Testis (tissue), 3 donors: ENCODE measurements around the gene TMEM144. TPM values are rescaled to one million over a fixed set of nuclear protein-coding genes. Genes with fewer than 3 reads are reported as not detected.

Experiments used
- DNase-seq: peaks from one replicate; pipeline ENCODE4 v3.0.0-alpha.2; 2019
- H3K27ac ChIP-seq, 2 donors: fragments of 200-600 bp; sonication (generic); one replicate each; pipeline ENCODE4 v1.5.1; 2019
- H3K27me3 ChIP-seq: fragments of 200-600 bp; sonication (generic); one replicate; pipeline ENCODE4 v1.5.1; 2019
- H3K36me3 ChIP-seq: fragments of 200-600 bp; sonication (generic); one replicate; pipeline ENCODE4 v1.5.1; 2017; ENCODE audit warnings: low read depth; ENCODE audit errors: missing control alignments
- H3K4me1 ChIP-seq: fragments of 200-600 bp; sonication (generic); one replicate; pipeline ENCODE4 v1.5.1; 2019
- H3K4me3 ChIP-seq, 2 donors: fragments of 200-600 bp; sonication (generic); one replicate each; pipeline ENCODE4 v1.5.1; 2017 to 2019
- H3K9me3 ChIP-seq: fragments of 200-600 bp; sonication (generic); one replicate; pipeline ENCODE4 v1.5.1; 2017
- CTCF ChIP-seq, 3 experiments: fragments of 450-650 bp in 2 of 3; fragments of 200-600 bp in 1 of 3; sonication (generic) in 1 of 3; IDR thresholded peaks; one replicate each; pipeline ENCODE4 v1.5.1; 2016 to 2019; ENCODE audit warnings: antibody characterized with exemption in 3 of 3, mild to moderate bottlenecking in 2 of 3, moderate library complexity in 1 of 3
- POLR2A ChIP-seq: fragments of 450-650 bp; IDR thresholded peaks from one replicate; pipeline ENCODE4 v1.6.1; 2017; ENCODE audit warnings: antibody characterized with exemption, mild to moderate bottlenecking, moderate library complexity
- WGBS, 2 donors: methylation state at CpG; one replicate each; pipeline ENCODE4 v1.1.5; 2018; 5-methylcytosine and 5-hydroxymethylcytosine counted together
- intact Hi-C: fragments of 100-400 bp; cut with DNase I; formaldehyde crosslinking; loops from one replicate; pipeline ENCODE4 v1.15.1; 2023; ENCODE audit warnings: low total_unique reads
- polyA plus RNA-seq: library from polyadenylated mRNA; stranded (reverse); fragments of 350-450 nt; fragmentation: Illumina TruSeq; extraction: RNeasy Lipid Tissue Mini Kit (QIAGEN cat#74804); gene quantifications from one replicate; pipeline ENCODE4 v1.2.3, GENCODE V29; 2014; ENCODE audit warnings: low read depth, low replicate concordance; ENCODE audit not compliant: insufficient read depth
- total RNA-seq, 2 donors: library from RNA; depleted of rRNA; stranded (reverse); fragments of >200 nt; gene quantifications; one replicate each; pipeline ENCODE4 v1.2.3, GENCODE V29; 2016

The TMEM144 gene
- total and polyA plus RNA-seq, 3 donors from 2014 or later, result 24.2 to 45.4 (median 44.6) TPM

- WGBS, 2 donors, result 91 to 95% methylated on average over 6 of the region's 6 CpGs
- Histone ChIP-seq H3K4me1 (no peaks in the 10 kb centered on the region), H3K4me3 (no peak overlapping the region), H3K27me3 (no peaks in the 10 kb centered on the region), H3K36me3 (no peaks in the 10 kb centered on the region), H3K9me3 (no peaks in the 10 kb centered on the region), H3K27ac (no peak overlapping the region)
- intact Hi-C loops, result no loop called here
- DNase-seq, result no peak
- no peak for TF ChIP-seq POLR2A
- no peak for TF ChIP-seq CTCF (IDR thresholded peaks at IDR 0.05)
These were observed 75.3 kb downstream of the TMEM144 start for GRCh38 chr4:158285429-158286216.

- H3K36me3 ChIP-seq, result no peaks in the 10 kb centered on the region
- DNase-seq, result no peak
- H3K27me3 ChIP-seq, result no peaks in the 10 kb centered on the region
- no peak for TF ChIP-seq CTCF (IDR thresholded peaks at IDR 0.05)
- H3K4me3 ChIP-seq, result no peak overlapping the region
- WGBS, 2 donors, result 85 to 86% methylated on average over 6 of the region's 6 CpGs
- intact Hi-C loops, result no loop called here
- H3K27ac ChIP-seq, result no peak overlapping the region
- no peaks in the 10 kb centered on the region for H3K4me1 ChIP-seq
- H3K9me3 ChIP-seq, result no peaks in the 10 kb centered on the region
These were observed 80.6 kb downstream of the TMEM144 start for GRCh38 chr4:158290912-158291311.

- DNase-seq, result no peak
- TF ChIP-seq POLR2A (no peak), CTCF (IDR thresholded peaks at IDR 0.05) (no peak)
These were observed 81.2 kb downstream of the TMEM144 start for GRCh38 chr4:158291334-158292055.

GRCh38 chr4:158292156-158292555 is 81.9 kb downstream of the TMEM144 start:
- Histone ChIP-seq H3K36me3 (no peaks in the 10 kb centered on the region), H3K27ac (no peak overlapping the region), H3K4me1 (no peaks in the 10 kb centered on the region), H3K4me3 (no peak overlapping the region), H3K9me3 (no peaks in the 10 kb centered on the region), H3K27me3 (no peaks in the 10 kb centered on the region)
- TF ChIP-seq CTCF (IDR thresholded peaks at IDR 0.05), result no peak
- no peak for TF ChIP-seq POLR2A
- DNase-seq, result no peak
- intact Hi-C loops, result no loop called here
- 83 to 84% methylated on average over 3 of the region's 3 CpGs for WGBS, 2 donors

More at GRCh38 chr4:158291334-158292055, 81.2 kb downstream of the TMEM144 start:
- 87 to 88% methylated on average over 10 to 11 of the region's 11 CpGs for WGBS, 2 donors
- intact Hi-C loops, result no loop called here
- H3K27me3 ChIP-seq, result no peaks in the 10 kb centered on the region
- H3K9me3 ChIP-seq, result no peaks in the 10 kb centered on the region
- no peaks in the 10 kb centered on the region for H3K4me1 ChIP-seq
- H3K27ac ChIP-seq, result no peak overlapping the region
- no peaks in the 10 kb centered on the region for H3K36me3 ChIP-seq
- no peak overlapping the region for H3K4me3 ChIP-seq
